Prostate gland (tissue), 2 donors: ENCODE results near the gene EIPR1. TPM values are rescaled to one million over a fixed set of nuclear protein-coding genes. Genes with fewer than 3 reads are reported as not detected.

Experiments used
- DNase-seq: peaks from one replicate; pipeline ENCODE4 v3.0.0-alpha.2; 2019; ENCODE audit warnings: low spot score
- H3K27ac ChIP-seq, 2 donors: fragments of 200-600 bp; sonication (generic); 2 replicates each; pipeline ENCODE4 v1.5.1; 2017 to 2019
- H3K27me3 ChIP-seq: fragments of 200-600 bp; sonication (generic); replicated peaks from 2 replicates; pipeline ENCODE4 v1.5.1; 2019; ENCODE audit not compliant: insufficient read depth
- H3K36me3 ChIP-seq, 2 donors: fragments of 200-600 bp; sonication (generic); 1 replicate in 1 of 2; 2 replicates in 1 of 2; pipeline versions ENCODE4 v1.5.1 to v1.8.1; 2017 to 2019
- H3K4me1 ChIP-seq: fragments of 200-600 bp; sonication (generic); replicated peaks from 2 replicates; pipeline ENCODE4 v1.5.1; 2019
- H3K4me3 ChIP-seq, 2 donors: fragments of 200-600 bp; sonication (generic); 2 replicates each; pipeline ENCODE4 v1.5.1; 2017 to 2019
- H3K9me3 ChIP-seq: fragments of 200-600 bp; sonication (generic); 2 replicates; pipeline ENCODE4 v1.5.1; 2017
- CTCF ChIP-seq, 4 experiments: fragments of 200-600 bp in 2 of 4; fragments of 450-650 bp in 2 of 4; sonication (generic) in 2 of 4; IDR thresholded peaks; 1 replicate in 3 of 4; 2 replicates in 1 of 4; pipeline ENCODE4 v1.5.1; 2016 to 2019; ENCODE audit warnings: antibody characterized with exemption in 4 of 4, mild to moderate bottlenecking in 2 of 4, moderate library complexity in 2 of 4
- POLR2A ChIP-seq: fragments of 450-650 bp; IDR thresholded peaks from one replicate; pipeline ENCODE4 v1.6.1; 2016; ENCODE audit warnings: antibody characterized with exemption, mild to moderate bottlenecking
- POLR2AphosphoS5 ChIP-seq: sonication (generic); formaldehyde crosslinking; IDR thresholded peaks from one replicate; pipeline ENCODE4 v1.6.1; 2017; ENCODE audit warnings: antibody characterized with exemption
- WGBS: methylation state at CpG from one replicate; pipeline ENCODE4 v1.1.5; 2018; 5-methylcytosine and 5-hydroxymethylcytosine counted together
- intact Hi-C: fragments of 100-400 bp; cut with DNase I; formaldehyde crosslinking; loops from one replicate; pipeline ENCODE4 v1.14.2; 2022
- total RNA-seq, 2 donors: library from RNA; depleted of rRNA; stranded (reverse); fragments of >200 nt; gene quantifications; one replicate each; pipeline ENCODE4 v1.1.0, GENCODE V29; 2016

The EIPR1 gene
- total RNA-seq, 2 donors from 2014 or later: 30.0 to 52.3 TPM

DNA sequence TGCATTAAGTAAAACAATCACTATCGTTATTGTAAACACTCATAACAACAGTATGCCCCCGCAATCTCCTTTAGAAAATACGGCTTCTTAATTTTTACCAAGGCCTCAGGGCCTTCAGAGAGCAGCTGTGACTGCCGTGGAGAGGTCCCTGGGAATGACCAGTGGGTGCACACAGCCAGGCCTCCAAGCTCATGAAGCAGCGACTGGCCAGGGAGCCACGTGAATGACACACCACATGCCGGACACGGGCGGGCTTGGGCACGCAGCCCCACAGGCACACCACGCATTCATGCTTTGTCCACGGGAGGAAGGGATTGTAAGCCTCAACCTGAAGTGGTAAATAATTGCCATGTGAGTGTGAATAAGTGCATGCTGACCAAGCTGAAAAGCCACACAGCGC, 121.0 kb downstream of the EIPR1 start:
- no peaks in the 10 kb centered on the region for H3K9me3 ChIP-seq
- TF ChIP-seq POLR2AphosphoS5 (no peak), POLR2A (no peak), CTCF (IDR thresholded peaks at IDR 0.05) (no peak)
- no peaks in the 10 kb centered on the region for H3K27me3 ChIP-seq
- no peak for DNase-seq
- H3K4me3 ChIP-seq: no peak overlapping the region
- 90% methylated on average over 13 of the region's 13 CpGs for WGBS
- no peaks in the 10 kb centered on the region for H3K36me3 ChIP-seq
- intact Hi-C loops: no loop called here
- H3K4me1 ChIP-seq: no peaks in the 10 kb centered on the region
- H3K27ac ChIP-seq: no peak overlapping the region

DNA sequence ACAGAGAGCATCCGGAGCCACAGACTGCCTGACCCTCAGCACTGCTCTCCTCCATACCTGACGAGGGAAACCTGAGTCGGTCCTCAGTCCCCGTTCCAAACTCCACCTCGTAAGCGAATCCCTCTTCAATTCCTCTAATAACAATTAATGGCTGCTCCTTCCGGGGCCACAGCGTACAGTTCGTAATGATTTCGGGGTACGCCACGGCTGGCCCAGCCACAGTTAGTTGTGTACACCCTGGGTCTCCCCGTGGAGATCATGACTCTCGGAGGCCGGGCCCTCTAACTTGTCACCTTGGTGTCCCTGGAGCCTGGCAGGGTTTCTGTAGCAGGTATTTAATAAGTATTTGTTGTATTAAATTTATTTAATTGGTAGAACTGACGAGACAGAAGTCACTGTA, 121.5 kb downstream of the EIPR1 start:
- H3K27ac ChIP-seq: no peak overlapping the region
- WGBS: 92% methylated on average over 16 of the region's 16 CpGs
- H3K9me3 ChIP-seq: no peaks in the 10 kb centered on the region
- TF ChIP-seq CTCF (IDR thresholded peaks at IDR 0.05): no peak
- no peak for TF ChIP-seq POLR2AphosphoS5
- TF ChIP-seq POLR2A: no peak
- no peaks in the 10 kb centered on the region for H3K36me3 ChIP-seq
- intact Hi-C loops: no loop called here
- H3K4me1 ChIP-seq: no peaks in the 10 kb centered on the region
- no peaks in the 10 kb centered on the region for H3K27me3 ChIP-seq
- H3K4me3 ChIP-seq: no peak overlapping the region
- DNase-seq: no peak

DNA sequence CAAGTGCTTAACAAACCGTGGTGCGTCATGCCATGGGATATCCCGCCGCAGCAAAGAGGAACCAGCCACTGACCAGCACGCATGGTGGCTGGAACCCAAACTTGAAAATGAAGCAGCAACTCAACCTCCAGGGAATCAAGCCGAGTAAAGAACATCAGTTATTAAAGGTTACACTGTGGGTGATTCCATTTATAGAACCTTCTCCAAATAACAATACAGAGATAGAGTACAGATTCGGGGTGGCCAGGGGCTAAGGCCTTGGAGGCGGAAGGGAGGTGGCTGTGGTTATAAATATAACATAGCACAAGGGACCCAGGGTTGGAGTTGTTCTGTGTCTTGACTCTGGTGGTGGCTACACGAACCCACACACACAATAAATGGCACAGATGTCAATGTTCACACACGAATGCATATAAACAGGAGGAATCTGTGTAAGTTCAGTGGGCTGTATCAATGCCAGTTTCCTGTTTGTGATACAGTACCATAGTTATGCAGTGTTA, 123.1 kb downstream of the EIPR1 start:
- no peaks in the 10 kb centered on the region for H3K36me3 ChIP-seq
- no peaks in the 10 kb centered on the region for H3K9me3 ChIP-seq
- no peak for DNase-seq
- TF ChIP-seq POLR2A (no peak), CTCF (IDR thresholded peaks at IDR 0.05) (no peak), POLR2AphosphoS5 (no peak)
- intact Hi-C loops: no loop called here
- no peak overlapping the region for H3K4me3 ChIP-seq
- no peaks in the 10 kb centered on the region for H3K27me3 ChIP-seq
- no peaks in the 10 kb centered on the region for H3K4me1 ChIP-seq
- H3K27ac ChIP-seq: no peak overlapping the region
- 93% methylated on average over 10 of the region's 10 CpGs for WGBS

DNA sequence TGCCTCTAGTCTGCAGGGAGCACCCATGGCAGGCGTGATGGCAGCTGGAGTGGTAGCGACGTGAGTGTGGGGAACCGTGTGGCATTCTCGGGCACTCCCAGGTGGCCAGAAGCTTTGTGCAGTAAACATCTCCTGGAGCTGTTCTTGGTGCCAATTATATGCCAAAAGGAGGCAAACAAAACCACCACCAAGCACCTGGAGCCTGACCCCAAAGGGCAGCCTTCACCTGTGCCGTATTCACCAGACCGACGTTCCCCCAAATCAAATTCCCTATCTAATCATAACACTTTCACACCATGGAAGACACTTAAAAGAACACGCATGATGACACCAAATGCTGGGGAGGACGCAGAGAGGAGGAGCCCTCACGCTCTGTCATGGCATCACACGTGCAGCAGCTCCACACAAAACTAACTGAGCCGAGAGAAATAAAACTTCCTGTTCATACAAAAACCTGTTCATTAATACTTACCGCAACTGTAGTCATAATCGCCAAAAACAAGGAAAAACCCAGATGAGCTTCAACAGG, 123.6 kb downstream of the EIPR1 start:
- no peaks in the 10 kb centered on the region for H3K9me3 ChIP-seq
- H3K27ac ChIP-seq: no peak overlapping the region
- H3K36me3 ChIP-seq: no peaks in the 10 kb centered on the region
- H3K4me3 ChIP-seq: no peak overlapping the region
- H3K27me3 ChIP-seq: no peaks in the 10 kb centered on the region
- no peaks in the 10 kb centered on the region for H3K4me1 ChIP-seq
- TF ChIP-seq POLR2AphosphoS5: no peak
- no peak for TF ChIP-seq CTCF (IDR thresholded peaks at IDR 0.05)
- no peak for TF ChIP-seq POLR2A
- DNase-seq: no peak
- 90% methylated on average over 15 of the region's 15 CpGs for WGBS
- intact Hi-C loops: no loop called here

GRCh38 chr2:3251946-3252345, 125.7 kb downstream of the EIPR1 start:
- Histone ChIP-seq H3K4me3 (no peak overlapping the region), H3K27ac (no peak overlapping the region), H3K9me3 (no peaks in the 10 kb centered on the region), H3K27me3 (no peaks in the 10 kb centered on the region), H3K36me3 (no peaks in the 10 kb centered on the region), H3K4me1 (no peaks in the 10 kb centered on the region)
- intact Hi-C loops: no loop called here
- no peak for DNase-seq
- TF ChIP-seq CTCF (IDR thresholded peaks at IDR 0.05): no peak
- no peak for TF ChIP-seq POLR2AphosphoS5
- TF ChIP-seq POLR2A: no peak
- 76% methylated on average over 15 of the region's 15 CpGs for WGBS
